Keratinocyte (primary cell): ENCODE measurements around the gene RPL13.

ENCODE experiments used
- CTCF ChIP-seq, 3 experiments: IDR thresholded peaks in 1 of 3; conservative IDR thresholded peaks in 1 of 3; optimal IDR thresholded peaks in 1 of 3; 2 replicates in 2 of 3; 3 replicates in 1 of 3; pipeline versions ENCODE3 to v1.5.1; 2011; ENCODE audit warnings: low read length in 3 of 3, mild to moderate bottlenecking in 3 of 3, moderate library complexity in 2 of 3, control low read depth in 1 of 3, inconsistent platforms in 1 of 3; ENCODE audit not compliant: insufficient read depth in 2 of 3; ENCODE audit errors: extremely low read depth in 1 of 3
- EZH2 ChIP-seq: IDR thresholded peaks from one replicate; pipeline ENCODE4 v1.6.1; 2012; ENCODE audit warnings: inconsistent platforms, mild to moderate bottlenecking, low read length, moderate library complexity

- TF ChIP-seq CTCF (optimal IDR thresholded peaks at IDR 0.05 in 1 of 3, IDR thresholded peaks at IDR 0.05 in 1 of 3, conservative IDR thresholded peaks at IDR 0.05 in 1 of 3; ENCODE audit: extremely low read depth in 1 of 3, insufficient read depth in 2 of 3, low read length in 3 of 3), result no peak
- no peak for TF ChIP-seq EZH2
Observed at GRCh38 chr16:89596957-89597649, 36.6 kb downstream of the RPL13 start.
